ENCODE data around the gene NAT10.

Gene NAT10

DNA sequence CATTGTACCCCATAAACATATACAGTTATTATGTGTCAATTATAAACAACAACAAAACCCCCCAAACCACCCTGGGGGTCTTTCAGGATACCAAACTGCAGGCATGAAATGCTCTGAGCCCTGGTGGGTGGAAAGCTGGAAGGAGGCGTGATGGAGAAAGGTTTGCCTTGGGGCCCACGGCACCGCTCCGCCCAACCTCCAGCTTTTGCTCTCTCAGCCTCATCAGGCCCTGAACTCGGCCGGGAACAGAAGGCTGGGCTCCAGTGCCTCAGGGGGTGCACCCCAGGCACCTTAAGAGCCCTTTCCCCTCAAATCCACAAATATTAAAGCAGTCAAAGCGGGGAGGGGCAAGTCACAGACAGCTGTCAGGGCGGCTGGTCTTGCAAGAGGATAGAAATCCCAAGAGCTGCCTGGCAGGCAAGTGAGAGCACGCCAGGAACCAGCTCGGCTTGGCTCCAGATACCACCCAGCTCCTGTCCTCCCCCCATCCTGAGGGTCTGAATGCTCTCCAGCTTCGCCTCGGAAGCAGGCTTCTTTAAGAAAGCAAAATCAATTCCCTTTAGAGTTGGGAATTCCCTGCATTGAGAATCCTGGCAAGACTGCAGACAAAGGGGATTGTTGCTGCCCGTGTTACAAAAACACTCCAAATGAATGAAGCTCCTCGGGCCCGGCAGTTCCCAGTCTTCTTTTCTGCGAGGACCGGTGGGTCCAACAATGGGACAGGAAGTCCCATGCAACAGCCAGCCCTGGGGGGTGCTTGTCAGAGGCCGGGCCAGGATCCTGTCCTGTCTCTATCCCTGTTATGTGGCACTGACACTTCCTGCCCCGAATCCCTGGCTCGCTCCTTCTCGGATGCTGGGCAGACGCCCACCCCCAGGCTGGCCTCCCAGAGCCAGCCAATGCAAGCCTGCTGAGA lies 80.8 kb downstream of the NAT10 start:
- H3K4me3 ChIP-seq (ENCODE audit: low read depth, low read length): no peak overlapping the region
- ChIA-PET CTCF (interaction anchor here (0.7 to 5.5 kb wide), 3 partner anchors 11 to 198 kb away, joined by 3 to 63 read pairs (median 5); no protein-coding TSS in a partner anchor), POLR2A (interaction anchor here (1.2 kb wide), 1 partner anchor 171 kb away, joined by 3 read pairs; the partner anchor contains the start of gene ABTB2)
- no peak for DNase-seq (ENCODE audit: low read depth, low spot score)
- TF ChIP-seq, protein P1, sequence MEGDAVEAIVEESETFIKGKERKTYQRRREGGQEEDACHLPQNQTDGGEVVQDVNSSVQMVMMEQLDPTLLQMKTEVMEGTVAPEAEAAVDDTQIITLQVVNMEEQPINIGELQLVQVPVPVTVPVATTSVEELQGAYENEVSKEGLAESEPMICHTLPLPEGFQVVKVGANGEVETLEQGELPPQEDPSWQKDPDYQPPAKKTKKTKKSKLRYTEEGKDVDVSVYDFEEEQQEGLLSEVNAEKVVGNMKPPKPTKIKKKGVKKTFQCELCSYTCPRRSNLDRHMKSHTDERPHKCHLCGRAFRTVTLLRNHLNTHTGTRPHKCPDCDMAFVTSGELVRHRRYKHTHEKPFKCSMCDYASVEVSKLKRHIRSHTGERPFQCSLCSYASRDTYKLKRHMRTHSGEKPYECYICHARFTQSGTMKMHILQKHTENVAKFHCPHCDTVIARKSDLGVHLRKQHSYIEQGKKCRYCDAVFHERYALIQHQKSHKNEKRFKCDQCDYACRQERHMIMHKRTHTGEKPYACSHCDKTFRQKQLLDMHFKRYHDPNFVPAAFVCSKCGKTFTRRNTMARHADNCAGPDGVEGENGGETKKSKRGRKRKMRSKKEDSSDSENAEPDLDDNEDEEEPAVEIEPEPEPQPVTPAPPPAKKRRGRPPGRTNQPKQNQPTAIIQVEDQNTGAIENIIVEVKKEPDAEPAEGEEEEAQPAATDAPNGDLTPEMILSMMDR (IDR thresholded peaks at IDR 0.05; ENCODE audit: insufficient read depth, low read length, missing control alignments): no peak

DNA sequence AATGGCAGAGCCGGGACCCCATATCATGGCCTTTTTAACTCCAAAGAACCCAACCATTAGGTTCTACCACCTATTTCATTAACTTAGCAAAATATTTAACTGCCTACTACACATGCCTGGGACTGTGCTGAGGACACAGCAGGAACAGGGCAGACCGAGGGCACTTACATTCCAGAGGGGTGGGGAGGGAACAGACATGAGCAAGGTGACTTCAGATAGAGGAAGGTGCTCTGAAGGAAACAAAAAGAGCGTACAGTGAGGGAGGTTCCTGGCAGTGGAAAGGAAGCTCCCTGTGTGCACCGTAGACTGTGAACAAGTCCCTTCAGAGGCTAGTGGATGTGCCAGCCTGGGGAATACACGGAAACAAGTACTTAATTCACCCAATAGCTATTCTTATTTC lies 82.8 kb downstream of the NAT10 start:
- DNase-seq (ENCODE audit: low read depth, low spot score): no peak
- POLR2A ChIA-PET: no interaction called here
- CTCF ChIA-PET: interaction anchor here (0.9 to 5.5 kb wide), 3 partner anchors 13 to 304 kb away, joined by 3 to 63 read pairs (median 3); no protein-coding TSS in a partner anchor
- TF ChIP-seq, protein P1 (IDR thresholded peaks at IDR 0.05; ENCODE audit: insufficient read depth, low read length, missing control alignments): no peak
- no peak overlapping the region for H3K4me3 ChIP-seq (ENCODE audit: low read depth, low read length)

DNA sequence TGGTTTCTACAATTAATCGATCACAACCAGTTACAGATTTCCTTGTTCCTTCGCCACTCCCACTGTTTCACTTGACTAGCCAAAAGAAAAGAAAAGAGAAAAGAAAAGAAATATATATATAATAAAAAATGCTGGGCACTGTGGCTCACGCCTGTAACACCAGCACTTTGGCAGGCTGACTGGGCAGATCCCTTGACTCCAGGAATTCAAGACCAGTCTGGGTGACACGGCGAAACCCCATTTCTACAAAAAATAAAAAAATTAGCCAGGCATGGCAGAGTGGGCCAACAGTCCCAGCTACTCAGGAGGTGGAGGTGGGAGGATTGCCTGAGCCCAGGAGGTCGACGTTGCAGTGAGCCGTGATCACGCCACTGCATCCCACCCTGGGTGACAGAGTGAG lies 83.8 kb downstream of the NAT10 start:
- no peak overlapping the region for H3K4me3 ChIP-seq (ENCODE audit: low read depth, low read length)
- ChIA-PET POLR2A (no interaction called here), CTCF (interaction anchor here (5.5 kb wide), 1 partner anchor 14 kb away, joined by 63 read pairs; no protein-coding TSS in a partner anchor)
- no peak for DNase-seq (ENCODE audit: low read depth, low spot score)
- TF ChIP-seq, protein P1 (IDR thresholded peaks at IDR 0.05; ENCODE audit: insufficient read depth, low read length, missing control alignments): no peak

DNA sequence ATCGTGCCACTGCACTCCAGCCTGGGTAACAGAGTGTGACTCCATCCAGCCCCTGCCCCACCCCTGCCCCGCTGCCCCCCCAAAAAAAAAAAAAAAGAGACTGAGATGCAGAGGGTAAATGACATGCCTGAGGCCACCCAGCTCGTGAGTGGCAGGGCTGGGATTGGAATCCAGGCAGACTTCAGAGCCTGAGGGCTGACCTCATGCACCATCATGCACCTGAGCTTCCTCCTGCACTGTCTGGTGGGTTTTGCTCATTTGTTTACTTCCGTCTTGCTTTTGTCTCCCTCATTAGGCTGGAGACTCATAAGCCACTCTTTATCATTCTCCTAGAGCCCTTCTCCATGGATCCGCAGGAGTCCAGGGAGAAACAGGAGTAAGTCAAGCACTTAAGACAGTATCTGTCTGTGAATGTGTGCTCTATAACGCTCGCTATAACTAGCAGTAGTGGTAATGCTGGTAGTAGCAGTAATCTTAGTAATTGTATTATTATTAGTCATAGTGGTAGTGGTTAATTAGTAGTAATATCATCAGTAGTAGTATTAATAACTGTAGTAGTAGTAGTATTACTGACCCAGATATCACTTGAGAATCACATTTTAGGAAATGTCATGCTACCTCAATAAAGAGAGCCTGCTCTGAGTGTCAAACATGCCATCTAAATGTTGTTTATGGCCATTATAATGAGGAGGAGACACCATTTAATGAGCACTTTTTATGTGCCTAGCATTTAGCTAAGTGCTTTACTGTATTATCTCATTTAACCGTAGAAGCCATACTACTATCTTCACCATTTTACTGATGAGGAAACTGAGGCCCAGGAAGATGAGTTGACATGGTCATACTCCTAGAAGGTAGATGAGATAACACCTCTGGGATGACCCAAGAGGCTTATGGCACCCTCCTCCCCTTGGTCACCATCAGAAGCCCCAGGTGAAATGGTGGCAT lies 85.0 kb downstream of the NAT10 start:
- no peak for DNase-seq (ENCODE audit: low read depth, low spot score)
- TF ChIP-seq, protein P1 (IDR thresholded peaks at IDR 0.05; ENCODE audit: insufficient read depth, low read length, missing control alignments): no peak
- ChIA-PET CTCF (interaction anchor here (1.4 kb wide), 1 partner anchor 16 kb away, joined by 10 read pairs; no protein-coding TSS in a partner anchor), POLR2A (no interaction called here)
- no peak overlapping the region for H3K4me3 ChIP-seq (ENCODE audit: low read depth, low read length)

DNA sequence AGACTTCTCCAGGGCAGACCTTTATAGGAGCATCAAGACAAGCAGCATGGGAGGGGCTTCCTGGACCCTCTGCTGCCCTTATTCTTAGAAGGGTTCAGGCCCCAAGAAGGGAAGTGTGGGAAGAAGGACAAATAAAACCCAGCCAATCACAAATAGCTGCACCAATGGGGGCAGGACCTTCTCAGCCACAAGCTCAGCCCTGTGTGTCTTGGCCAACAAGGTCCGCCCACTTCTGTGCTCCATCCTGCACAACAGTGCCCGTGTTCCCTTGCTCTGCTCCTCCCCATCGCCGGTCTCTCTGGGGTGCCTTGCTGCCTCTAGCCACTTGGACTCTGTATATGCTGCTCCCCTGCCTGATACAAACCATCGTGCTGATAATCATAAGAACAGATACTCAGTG lies 86.1 kb downstream of the NAT10 start:
- ChIA-PET POLR2A (no interaction called here), CTCF (interaction anchor here (1.4 kb wide), 1 partner anchor 17 kb away, joined by 10 read pairs; no protein-coding TSS in a partner anchor)
- H3K4me3 ChIP-seq (ENCODE audit: low read depth, low read length): no peak overlapping the region
- DNase-seq (ENCODE audit: low read depth, low spot score): no peak
- TF ChIP-seq, protein P1 (IDR thresholded peaks at IDR 0.05; ENCODE audit: insufficient read depth, low read length, missing control alignments): no peak

All from AG04449 (cell line).